Parathyroid adenoma (tissue), 2 donors: ENCODE data around the gene LAGE3.

Experiments used
- H2AFZ ChIP-seq: fragments of 300-600 bp; sonication (generic); one replicate; pipeline ENCODE4 v1.7.0; 2017; ENCODE audit warnings: antibody characterized with exemption, mild to moderate bottlenecking
- H3K27ac ChIP-seq: fragments of 300-600 bp; sonication (generic); one replicate; pipeline ENCODE4 v1.7.0; 2017
- H3K27me3 ChIP-seq: fragments of 300-600 bp; sonication (generic); one replicate; pipeline ENCODE4 v1.7.0; 2017; ENCODE audit warnings: low read length; ENCODE audit not compliant: control insufficient read depth, insufficient read depth
- H3K36me3 ChIP-seq: fragments of 300-600 bp; sonication (generic); one replicate; pipeline ENCODE4 v1.7.0; 2017; ENCODE audit warnings: low read length; ENCODE audit not compliant: control insufficient read depth, insufficient read depth
- H3K4me1 ChIP-seq: fragments of 300-600 bp; sonication (generic); one replicate; pipeline ENCODE4 v1.7.0; 2017; ENCODE audit warnings: control low read depth
- H3K4me2 ChIP-seq: fragments of 300-600 bp; sonication (generic); one replicate; pipeline ENCODE4 v1.7.0; 2017; ENCODE audit warnings: low read length
- H3K4me3 ChIP-seq: fragments of 300-600 bp; sonication (generic); one replicate; pipeline ENCODE4 v1.7.0; 2017; ENCODE audit warnings: low read depth, low read length
- H3K79me2 ChIP-seq: fragments of 300-600 bp; sonication (generic); one replicate; pipeline ENCODE4 v1.7.0; 2017; ENCODE audit warnings: control low read depth
- H3K9ac ChIP-seq: fragments of 300-600 bp; sonication (generic); one replicate; pipeline ENCODE4 v1.7.0; 2017; ENCODE audit warnings: mild to moderate bottlenecking
- H3K9me3 ChIP-seq: fragments of 300-600 bp; sonication (generic); one replicate; pipeline ENCODE4 v1.7.0; 2017; ENCODE audit warnings: low read length; ENCODE audit not compliant: control insufficient read depth
- TF ChIP-seq, protein P1 (sequence below): fragments of 300-600 bp; sonication (generic); IDR thresholded peaks from one replicate; pipeline ENCODE4 v1.7.0; 2017; ENCODE audit warnings: antibody characterized with exemption, mild to moderate bottlenecking
- donor health status: primary hyperparathyroidism.

The LAGE3 gene

DNA sequence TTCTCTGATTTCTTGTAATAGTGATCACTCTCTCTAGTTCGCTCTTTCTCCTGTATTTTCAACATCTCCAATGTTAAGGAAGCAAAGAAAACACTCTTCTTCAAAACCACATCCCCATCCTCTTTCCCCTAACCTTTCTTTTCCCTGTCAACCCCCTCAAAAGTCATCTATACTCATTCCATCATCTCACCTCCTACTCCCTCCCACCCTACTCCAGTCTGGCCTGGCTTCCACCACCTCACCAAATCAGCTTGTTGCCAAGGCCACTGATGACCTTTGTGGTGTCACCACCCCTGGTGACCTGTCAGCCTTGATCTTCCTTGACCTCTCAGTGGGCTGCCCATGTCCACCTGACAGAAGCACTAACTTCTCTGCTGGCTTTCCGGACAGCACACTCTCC is 34.6 kb upstream of the LAGE3 start:
- no peak overlapping the region for H3K9ac ChIP-seq
- TF ChIP-seq, protein P1, sequence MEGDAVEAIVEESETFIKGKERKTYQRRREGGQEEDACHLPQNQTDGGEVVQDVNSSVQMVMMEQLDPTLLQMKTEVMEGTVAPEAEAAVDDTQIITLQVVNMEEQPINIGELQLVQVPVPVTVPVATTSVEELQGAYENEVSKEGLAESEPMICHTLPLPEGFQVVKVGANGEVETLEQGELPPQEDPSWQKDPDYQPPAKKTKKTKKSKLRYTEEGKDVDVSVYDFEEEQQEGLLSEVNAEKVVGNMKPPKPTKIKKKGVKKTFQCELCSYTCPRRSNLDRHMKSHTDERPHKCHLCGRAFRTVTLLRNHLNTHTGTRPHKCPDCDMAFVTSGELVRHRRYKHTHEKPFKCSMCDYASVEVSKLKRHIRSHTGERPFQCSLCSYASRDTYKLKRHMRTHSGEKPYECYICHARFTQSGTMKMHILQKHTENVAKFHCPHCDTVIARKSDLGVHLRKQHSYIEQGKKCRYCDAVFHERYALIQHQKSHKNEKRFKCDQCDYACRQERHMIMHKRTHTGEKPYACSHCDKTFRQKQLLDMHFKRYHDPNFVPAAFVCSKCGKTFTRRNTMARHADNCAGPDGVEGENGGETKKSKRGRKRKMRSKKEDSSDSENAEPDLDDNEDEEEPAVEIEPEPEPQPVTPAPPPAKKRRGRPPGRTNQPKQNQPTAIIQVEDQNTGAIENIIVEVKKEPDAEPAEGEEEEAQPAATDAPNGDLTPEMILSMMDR: no peak
- H3K36me3 ChIP-seq: no peaks in the 10 kb centered on the region
- H3K4me1 ChIP-seq: peaks cover 4% of the 10 kb centered on the region
- no peaks in the 10 kb centered on the region for H3K27me3 ChIP-seq
- H3K9me3 ChIP-seq: no peaks in the 10 kb centered on the region
- no peaks in the 10 kb centered on the region for H3K79me2 ChIP-seq
- H3K27ac ChIP-seq: no peak overlapping the region
- no peak overlapping the region for H3K4me3 ChIP-seq
- no peak overlapping the region for H3K4me2 ChIP-seq
- H2AFZ ChIP-seq: no peak overlapping the region

DNA sequence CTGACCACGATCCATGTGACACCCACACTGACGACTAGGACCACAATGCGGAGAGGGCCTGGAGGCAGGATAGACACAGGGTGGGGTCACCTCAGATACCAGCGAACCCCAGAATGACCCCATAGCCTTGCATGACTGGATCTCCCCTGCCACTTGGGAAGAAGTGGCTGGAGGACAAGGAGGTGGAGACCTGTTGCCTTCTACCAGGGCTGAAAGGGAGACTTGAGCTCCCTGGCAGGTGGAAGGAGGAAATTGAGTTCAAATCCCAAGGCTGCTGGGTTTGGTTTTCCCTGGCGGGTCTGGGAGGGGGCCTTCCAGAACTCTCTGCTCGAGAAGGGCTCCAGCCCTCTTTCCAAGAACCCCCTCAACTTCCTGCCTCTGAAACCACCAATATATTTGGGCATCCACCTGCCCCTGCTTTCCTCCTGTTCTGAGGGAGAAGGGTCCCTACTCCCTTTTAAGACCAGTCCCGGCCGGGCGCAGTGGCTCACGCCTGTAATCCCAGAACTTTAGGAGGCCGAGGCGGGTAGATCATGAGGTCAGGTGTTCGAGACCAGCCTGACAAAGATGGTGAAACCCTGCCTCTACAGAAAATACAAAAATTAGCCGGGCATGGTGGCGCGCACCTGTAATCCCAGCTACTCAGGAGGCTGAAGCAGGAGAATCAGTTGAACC is 33.9 kb upstream of the LAGE3 start:
- TF ChIP-seq, protein P1: no peak
- H3K27ac ChIP-seq: no peak overlapping the region
- no peak overlapping the region for H3K4me2 ChIP-seq
- H3K36me3 ChIP-seq: no peaks in the 10 kb centered on the region
- H3K79me2 ChIP-seq: no peaks in the 10 kb centered on the region
- H2AFZ ChIP-seq: no peak overlapping the region
- H3K9ac ChIP-seq: no peak overlapping the region
- H3K4me3 ChIP-seq: no peak overlapping the region
- peaks cover 4% of the 10 kb centered on the region for H3K4me1 ChIP-seq
- H3K9me3 ChIP-seq: no peaks in the 10 kb centered on the region
- H3K27me3 ChIP-seq: no peaks in the 10 kb centered on the region

DNA sequence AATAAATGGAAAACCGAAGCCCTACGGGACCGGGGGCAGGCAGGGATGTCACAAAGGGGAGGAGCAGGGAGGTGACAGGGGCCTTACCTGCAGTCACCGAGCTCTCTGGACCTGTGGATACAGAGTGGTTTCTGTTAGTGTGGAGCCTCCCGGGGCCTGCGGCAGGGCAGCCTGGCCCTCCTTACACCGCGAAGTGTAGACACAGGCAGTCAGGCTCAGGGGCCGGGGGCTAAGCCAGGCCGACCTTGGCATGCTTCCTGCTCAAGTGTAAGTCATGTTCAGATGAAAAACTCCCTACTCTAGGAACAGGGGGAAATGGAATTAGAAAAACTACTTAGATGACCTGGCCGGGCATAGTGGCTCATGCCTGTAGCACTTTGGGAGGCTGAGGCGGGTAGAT is 32.7 kb upstream of the LAGE3 start:
- Histone ChIP-seq H3K79me2 (no peaks in the 10 kb centered on the region), H3K36me3 (no peaks in the 10 kb centered on the region), H3K4me3 (no peak overlapping the region), H3K27ac (no peak overlapping the region), H3K9ac (no peak overlapping the region), H3K9me3 (no peaks in the 10 kb centered on the region), H3K27me3 (no peaks in the 10 kb centered on the region), H2AFZ (no peak overlapping the region), H3K4me2 (no peak overlapping the region), H3K4me1 (peaks cover 4% of the 10 kb centered on the region)
- TF ChIP-seq, protein P1: no peak

DNA sequence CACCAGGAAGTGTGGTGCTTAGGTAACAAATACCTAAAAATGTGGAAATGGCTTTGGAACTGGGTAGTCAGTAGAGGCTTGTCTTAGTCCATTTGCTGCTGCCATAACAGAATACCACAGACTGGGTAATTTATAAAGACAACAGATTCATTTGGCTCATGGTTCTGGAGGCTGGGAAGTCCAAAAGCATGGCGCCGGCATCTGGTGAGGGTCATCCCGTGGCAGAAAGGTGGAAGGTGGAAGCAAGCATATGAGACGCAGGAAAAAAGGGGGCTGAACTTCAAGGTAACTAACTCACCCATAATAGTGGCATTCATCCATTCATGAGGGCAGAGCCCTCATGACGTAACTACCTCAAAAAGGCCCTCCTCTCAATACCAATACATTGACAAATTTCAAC is 30.4 kb upstream of the LAGE3 start:
- no peaks in the 10 kb centered on the region for H3K27me3 ChIP-seq
- no peaks in the 10 kb centered on the region for H3K36me3 ChIP-seq
- H3K9me3 ChIP-seq: no peaks in the 10 kb centered on the region

DNA sequence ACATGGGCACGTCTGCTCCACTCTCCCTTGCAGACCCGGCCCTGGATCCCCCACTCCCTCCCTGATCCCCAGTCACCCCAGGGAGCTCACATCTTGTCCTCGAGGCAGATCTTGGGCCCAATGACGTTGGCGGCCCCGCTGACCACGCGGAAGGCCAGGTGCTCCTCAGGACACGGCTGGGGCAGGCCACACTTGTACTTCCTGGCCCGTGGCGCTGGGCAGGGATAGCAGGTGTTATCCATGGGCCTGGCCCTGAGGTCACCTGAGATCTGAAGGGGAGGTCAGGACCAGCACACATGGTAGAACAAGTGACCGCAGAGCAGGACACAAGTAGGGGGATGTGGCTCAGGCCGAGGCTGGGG is 29.3 kb upstream of the LAGE3 start:
- H3K4me2 ChIP-seq: no peak overlapping the region
- H2AFZ ChIP-seq: no peak overlapping the region
- H3K9ac ChIP-seq: no peak overlapping the region
- TF ChIP-seq, protein P1: no peak
- no peak overlapping the region for H3K4me3 ChIP-seq
- H3K9me3 ChIP-seq: no peaks in the 10 kb centered on the region
- H3K27me3 ChIP-seq: no peaks in the 10 kb centered on the region
- H3K36me3 ChIP-seq: no peaks in the 10 kb centered on the region
- H3K79me2 ChIP-seq: no peaks in the 10 kb centered on the region
- H3K27ac ChIP-seq: no peak overlapping the region
- no peaks in the 10 kb centered on the region for H3K4me1 ChIP-seq

More for the DNA sequence above, 30.4 kb upstream of the LAGE3 start:
- Histone ChIP-seq H3K4me1 (no peaks in the 10 kb centered on the region), H3K4me2 (no peak overlapping the region), H3K9ac (no peak overlapping the region), H3K4me3 (no peak overlapping the region), H2AFZ (no peak overlapping the region), H3K27ac (no peak overlapping the region), H3K79me2 (no peaks in the 10 kb centered on the region)
- TF ChIP-seq, protein P1: no peak
